Mucosa of descending colon (tissue), 3 donors: Measurements from ENCODE around the gene MYH3. TPM values are rescaled to one million over a fixed set of nuclear protein-coding genes. Genes with fewer than 3 reads are reported as not detected.

Experiments used
- ATAC-seq: fragments of 200-7000 bp; cut with Tn5 transposase; one replicate; pipeline ENCODE4 v1.9.1; 2020; ENCODE audit warnings: mild to moderate bottlenecking, moderate library complexity
- DNase-seq, 3 donors: peaks; one replicate each; pipeline ENCODE4 v3.0.0-alpha.2; 2020
- H3K36me3 ChIP-seq: fragments of 200-600 bp; one replicate; pipeline ENCODE4 v1.8.0; 2021; ENCODE audit warnings: low read depth, mild to moderate bottlenecking
- H3K4me1 ChIP-seq: fragments of 200-600 bp; one replicate; pipeline ENCODE4 v1.8.0; 2021; ENCODE audit warnings: low read depth, mild to moderate bottlenecking
- H3K4me3 ChIP-seq: fragments of 200-600 bp; one replicate; pipeline ENCODE4 v1.8.0; 2021; ENCODE audit warnings: mild to moderate bottlenecking
- H3K9me3 ChIP-seq: fragments of 200-600 bp; one replicate; pipeline ENCODE4 v1.8.0; 2021; ENCODE audit warnings: mild to moderate bottlenecking
- intact Hi-C, 2 donors: fragments of 100-400 bp; cut with DNase I in 1 of 2; cut with micrococcal nuclease in 1 of 2; formaldehyde crosslinking; loops; one replicate each; pipeline versions ENCODE4 v1.11.0 to v1.11.1; 2022; cut with DNase I, micrococcal nuclease
- total RNA-seq, 3 donors: library from RNA; stranded (reverse); fragmentation: NEBNext Ultra II Directional in 2 of 3; extraction: Animal tissue kit (Norgen Biotek cat#: 25700) in 2 of 3; gene quantifications; one replicate each; pipeline versions ENCODE4 v1.2.1 to v1.2.4, GENCODE V29; 2021 to 2023
- TF ChIP-seq, protein P1 (sequence below): fragments of 200-600 bp; IDR thresholded peaks from one replicate; pipeline ENCODE4 v1.8.0; 2022; ENCODE audit warnings: antibody characterized with exemption, mild to moderate bottlenecking
- donor health status: DM: no; HTN: no; CAD: no; lungs with moderate emphysema.
- donor health status: DM: no; HTN: no; CAD: no.
- donor health status: DM: no; HTN: yes; CAD: no.

The MYH3 gene
- total RNA-seq, 3 donors from 2014 or later, result 2.0 to 3.2 (median 2.3) TPM

- ATAC-seq, result no peak
- no peak for DNase-seq
- Histone ChIP-seq H3K4me1 (no peaks in the 10 kb centered on the region), H3K9me3 (no peaks in the 10 kb centered on the region), H3K36me3 (no peaks in the 10 kb centered on the region), H3K4me3 (no peak overlapping the region)
- TF ChIP-seq, protein P1, sequence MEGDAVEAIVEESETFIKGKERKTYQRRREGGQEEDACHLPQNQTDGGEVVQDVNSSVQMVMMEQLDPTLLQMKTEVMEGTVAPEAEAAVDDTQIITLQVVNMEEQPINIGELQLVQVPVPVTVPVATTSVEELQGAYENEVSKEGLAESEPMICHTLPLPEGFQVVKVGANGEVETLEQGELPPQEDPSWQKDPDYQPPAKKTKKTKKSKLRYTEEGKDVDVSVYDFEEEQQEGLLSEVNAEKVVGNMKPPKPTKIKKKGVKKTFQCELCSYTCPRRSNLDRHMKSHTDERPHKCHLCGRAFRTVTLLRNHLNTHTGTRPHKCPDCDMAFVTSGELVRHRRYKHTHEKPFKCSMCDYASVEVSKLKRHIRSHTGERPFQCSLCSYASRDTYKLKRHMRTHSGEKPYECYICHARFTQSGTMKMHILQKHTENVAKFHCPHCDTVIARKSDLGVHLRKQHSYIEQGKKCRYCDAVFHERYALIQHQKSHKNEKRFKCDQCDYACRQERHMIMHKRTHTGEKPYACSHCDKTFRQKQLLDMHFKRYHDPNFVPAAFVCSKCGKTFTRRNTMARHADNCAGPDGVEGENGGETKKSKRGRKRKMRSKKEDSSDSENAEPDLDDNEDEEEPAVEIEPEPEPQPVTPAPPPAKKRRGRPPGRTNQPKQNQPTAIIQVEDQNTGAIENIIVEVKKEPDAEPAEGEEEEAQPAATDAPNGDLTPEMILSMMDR, result no peak
- intact Hi-C loops, result no loop called here
Measured at GRCh38 chr17:10673312-10673711, 16.2 kb upstream of the MYH3 start.

GRCh38 chr17:10668775-10669174 lies 11.7 kb upstream of the MYH3 start:
- DNase-seq (no peak), ATAC-seq (no peak)
- Histone ChIP-seq H3K4me3 (no peak overlapping the region), H3K9me3 (no peaks in the 10 kb centered on the region), H3K4me1 (no peaks in the 10 kb centered on the region), H3K36me3 (no peaks in the 10 kb centered on the region)
- TF ChIP-seq, protein P1, result no peak
- intact Hi-C loops, result no loop called here

DNA sequence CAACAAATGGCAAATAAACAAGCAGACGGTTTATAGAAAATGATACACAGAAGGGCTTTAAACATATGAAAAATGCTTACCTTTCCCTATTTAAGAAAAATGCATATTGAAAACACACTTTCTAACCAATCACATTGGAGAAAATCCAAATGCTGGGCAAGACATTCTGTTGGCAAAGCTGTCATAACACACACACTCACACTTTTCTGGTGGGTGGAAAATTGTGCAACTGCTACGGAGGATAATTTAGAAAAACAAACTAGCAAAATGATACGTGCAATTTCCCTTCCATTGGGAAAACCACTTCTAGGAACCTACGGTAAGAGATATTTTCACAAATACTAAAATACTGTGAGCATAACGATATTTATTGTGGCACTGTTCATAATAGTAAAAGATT lies 9.8 kb upstream of the MYH3 start:
- TF ChIP-seq, protein P1, result no peak
- H3K9me3 ChIP-seq, result no peaks in the 10 kb centered on the region
- H3K4me3 ChIP-seq, result no peak overlapping the region
- no peak for DNase-seq
- H3K4me1 ChIP-seq, result no peaks in the 10 kb centered on the region
- H3K36me3 ChIP-seq, result no peaks in the 10 kb centered on the region
- ATAC-seq, result no peak
- intact Hi-C loops, result no loop called here

DNA sequence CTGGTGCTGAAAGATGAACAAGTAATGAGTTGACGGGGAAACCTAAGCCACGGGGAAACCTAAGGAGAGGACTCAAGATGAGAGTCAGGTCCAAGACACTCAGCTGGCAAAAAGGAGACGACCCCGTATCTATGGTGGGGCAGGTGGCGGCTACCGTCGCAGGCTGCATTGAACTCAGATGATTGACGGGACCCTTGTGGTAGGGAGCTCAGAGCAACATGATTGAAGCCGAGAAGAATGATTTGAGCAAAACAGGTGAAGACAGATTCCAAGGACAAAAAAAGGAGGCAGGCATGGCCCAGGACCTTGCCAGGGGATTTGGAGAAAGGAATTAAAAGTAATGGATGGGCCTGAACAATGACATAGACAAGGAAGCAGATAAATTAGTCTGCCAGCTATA lies 7.5 kb upstream of the MYH3 start:
- H3K4me1 ChIP-seq, result no peaks in the 10 kb centered on the region
- no peaks in the 10 kb centered on the region for H3K36me3 ChIP-seq
- ATAC-seq (no peak), DNase-seq (no peak)
- TF ChIP-seq, protein P1, result no peak
- no peak overlapping the region for H3K4me3 ChIP-seq
- intact Hi-C loops, result no loop called here
- no peaks in the 10 kb centered on the region for H3K9me3 ChIP-seq

DNA sequence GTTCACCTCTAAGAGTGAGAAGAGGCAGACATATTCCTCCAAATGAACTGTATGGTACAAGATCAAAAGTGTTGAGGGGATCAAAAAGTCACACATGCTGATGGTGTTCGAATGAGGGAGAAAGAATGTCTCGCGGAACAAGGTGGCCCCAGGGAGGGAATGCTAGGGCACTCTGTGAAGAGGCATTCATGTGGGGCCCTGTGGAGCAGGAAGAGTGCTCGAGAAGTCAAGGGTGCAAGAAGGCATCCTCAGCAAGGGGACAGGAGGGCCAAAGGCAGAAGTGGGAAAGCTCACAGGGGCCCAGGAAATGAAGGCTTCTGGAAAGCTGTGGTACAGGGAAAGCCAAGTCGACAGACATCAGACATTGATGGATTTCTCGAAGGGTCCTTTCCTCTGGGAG lies 6.1 kb upstream of the MYH3 start:
- intact Hi-C loops, result no loop called here
- Histone ChIP-seq H3K36me3 (no peaks in the 10 kb centered on the region), H3K4me3 (no peak overlapping the region), H3K9me3 (no peaks in the 10 kb centered on the region), H3K4me1 (no peaks in the 10 kb centered on the region)
- ATAC-seq (no peak), DNase-seq (no peak)
- TF ChIP-seq, protein P1, result no peak

DNA sequence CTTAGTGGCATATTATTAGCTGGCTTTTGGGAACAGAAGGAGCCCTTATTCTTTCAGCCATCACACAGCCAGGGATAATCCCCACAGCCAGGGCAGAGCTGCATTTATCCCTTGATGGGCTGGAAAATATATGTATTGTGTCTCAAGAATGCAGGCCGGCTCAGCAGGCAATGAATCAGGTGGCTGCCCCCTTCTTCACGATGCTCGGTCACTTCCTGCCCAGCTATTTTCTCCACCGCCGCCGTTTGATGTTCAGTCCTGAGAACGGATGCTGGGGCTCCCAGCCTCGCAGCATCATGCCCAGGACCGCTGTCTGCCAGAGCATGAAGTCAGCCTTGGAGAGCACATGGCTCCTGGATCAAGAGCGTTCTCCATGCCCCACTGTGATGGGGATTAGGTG lies 4.3 kb upstream of the MYH3 start:
- ATAC-seq (no peak), DNase-seq (no peak)
- Histone ChIP-seq H3K4me1 (no peaks in the 10 kb centered on the region), H3K36me3 (no peaks in the 10 kb centered on the region), H3K4me3 (no peak overlapping the region), H3K9me3 (no peaks in the 10 kb centered on the region)
- TF ChIP-seq, protein P1, result no peak
- intact Hi-C loops, result no loop called here
